Stimulated activated CD4-positive, alpha-beta T cell treated with anti-CD3 and anti-CD28 coated beads, Interleukin-15, amount 100 ng/mL, for 24 hours (primary cell): ENCODE data around the gene CDK11B.
"Not testable (repeated sequence)": the region's sequence is repeated elsewhere in the genome, so short reads cannot be mapped to it uniquely, and the experiment has no call there.

Experiments
- DNase-seq: peaks from one replicate; pipeline ENCODE4 v3.0.0-alpha.2; 2020

Gene CDK11B

DNA sequence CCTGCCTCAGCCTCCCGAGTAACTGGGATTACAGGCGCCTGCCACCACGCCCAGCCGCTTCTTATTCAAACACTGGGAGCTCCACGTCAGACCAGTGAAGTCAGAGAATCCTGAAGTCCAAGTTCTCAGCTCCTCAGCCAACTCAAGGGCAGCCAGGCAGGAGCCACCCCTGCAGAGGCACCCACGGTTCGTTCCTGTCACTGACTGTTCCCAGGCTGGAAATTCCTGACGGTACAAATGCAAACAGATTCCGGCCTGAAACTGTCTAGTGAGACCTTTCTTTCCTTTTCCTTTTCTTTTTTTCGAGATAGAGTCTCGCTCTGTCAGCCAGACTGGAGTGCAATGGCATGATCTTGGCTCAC, 22.1 kb upstream of the CDK11B start:
- no peak for DNase-seq

DNA sequence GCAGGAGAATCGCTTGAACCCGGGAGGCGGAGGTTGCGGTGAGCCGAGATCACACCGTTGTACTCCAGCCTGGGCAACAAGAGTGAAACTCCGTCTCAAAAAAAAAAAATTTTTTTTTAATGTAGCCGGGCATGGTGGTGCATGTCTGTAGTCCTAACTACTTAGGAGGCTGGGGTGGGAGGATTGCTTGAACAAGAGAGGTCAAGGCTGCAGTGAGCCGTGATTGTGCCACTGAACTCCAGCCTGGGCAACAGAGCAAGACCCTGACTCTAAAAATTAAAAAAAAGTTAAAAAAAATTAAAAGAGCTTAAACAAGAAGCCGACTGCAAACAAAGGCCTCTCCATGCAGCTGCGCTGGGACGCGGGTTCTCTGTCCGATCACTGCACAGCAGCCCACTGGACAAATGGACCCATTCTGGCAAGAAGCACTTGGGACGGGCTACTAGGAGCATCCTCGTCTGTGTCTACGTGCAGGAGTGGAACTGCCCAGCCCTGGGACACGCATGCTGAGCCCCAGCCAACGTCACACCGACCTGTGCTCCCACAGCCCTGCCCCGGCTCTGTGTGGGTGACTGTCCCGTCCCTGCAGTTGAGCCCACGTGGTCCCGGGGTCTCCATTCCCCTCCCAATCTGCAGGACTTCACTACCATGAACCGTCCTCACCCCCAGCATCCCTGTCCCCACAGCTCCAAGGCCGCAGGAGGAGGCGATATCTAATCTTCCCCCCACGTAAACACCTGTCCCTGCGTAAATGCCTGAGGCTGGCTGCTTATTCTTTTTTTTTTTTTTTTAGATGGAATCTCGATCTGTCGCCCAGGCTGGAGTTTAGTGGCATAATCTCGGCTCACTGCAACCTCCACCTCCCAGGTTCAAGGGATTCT, 21.5 kb upstream of the CDK11B start:
- no peak for DNase-seq

DNA sequence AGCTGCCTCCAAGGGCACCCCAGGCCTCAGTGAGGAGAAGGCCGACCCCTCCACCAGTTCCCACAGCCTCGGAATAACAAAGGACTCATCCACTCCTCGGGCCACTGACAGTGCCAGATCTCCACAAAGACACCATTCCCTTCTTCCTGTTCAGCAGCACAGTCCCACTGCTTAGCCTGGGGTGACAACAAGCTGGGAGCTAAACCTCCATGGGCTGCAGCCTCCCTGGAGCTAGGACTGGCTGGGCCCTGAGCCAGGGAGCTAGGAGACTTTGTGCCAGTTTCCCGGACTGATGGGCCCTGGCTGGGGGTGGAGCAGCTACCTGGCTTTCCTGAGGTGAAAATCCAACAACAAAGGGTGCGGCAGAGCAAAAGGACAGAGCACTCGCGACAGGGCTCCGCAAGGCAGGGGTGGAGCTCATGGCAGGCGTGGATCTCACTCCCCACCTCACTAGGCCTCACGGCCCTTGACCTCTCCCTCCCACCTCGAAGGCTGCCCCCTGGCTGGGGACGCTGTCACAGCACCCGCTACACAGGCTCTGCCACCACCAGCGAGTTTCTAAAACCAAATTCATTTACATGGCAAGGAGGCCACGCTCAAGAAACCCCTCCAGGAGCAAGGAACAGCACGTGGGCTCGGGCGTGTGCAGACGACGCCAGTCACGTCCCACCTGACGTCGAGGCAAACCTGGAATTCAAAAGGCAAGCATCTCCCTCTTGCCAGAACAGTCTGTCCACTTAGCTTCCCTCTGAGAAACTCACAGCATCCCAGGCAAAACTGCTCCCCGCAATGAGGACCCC, 20.0 kb upstream of the CDK11B start:
- peak; percentile 74 for DNase-seq

DNA sequence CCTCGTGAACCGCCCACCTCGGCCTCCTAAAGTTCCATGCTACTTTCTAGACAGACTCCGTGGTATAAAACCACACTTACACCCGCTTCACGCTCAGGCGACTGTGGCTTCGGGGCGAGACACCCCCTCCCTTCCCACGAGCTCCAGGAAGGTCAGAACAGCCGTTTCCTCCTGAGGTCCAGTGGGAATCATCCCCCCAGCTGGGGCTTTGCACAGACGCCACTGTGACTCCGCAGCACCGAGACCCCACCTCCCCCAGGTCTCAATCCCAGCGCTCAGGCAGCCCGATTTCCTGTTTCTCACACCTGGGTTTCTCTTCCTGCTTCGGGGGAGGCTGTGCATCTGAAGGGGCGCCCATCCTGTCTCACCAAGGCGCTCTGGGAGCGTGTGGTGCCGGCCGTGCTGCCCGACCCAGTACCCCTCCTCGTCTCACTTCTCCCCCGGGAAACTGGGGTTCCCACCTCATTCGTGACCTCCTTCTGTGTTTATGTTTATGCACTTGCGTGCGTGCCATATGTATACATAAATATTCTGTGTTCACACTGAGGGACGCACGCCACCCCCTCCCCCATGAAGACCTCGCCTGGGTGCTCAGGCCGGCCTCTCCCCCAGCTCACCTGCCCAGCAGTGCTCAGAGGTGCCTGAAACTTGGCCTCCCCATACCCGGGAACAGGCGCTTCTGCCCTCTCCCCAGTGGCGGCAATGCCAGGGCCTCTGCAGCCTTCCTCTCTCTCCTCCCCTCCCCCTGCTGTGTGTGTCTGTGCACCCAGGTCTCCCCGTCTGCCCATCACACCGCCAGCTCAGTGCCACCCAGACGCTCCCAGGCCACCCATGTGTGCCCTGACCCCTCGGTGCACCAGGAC, 19.1 kb upstream of the CDK11B start:
- peak; percentile 63 for DNase-seq

DNA sequence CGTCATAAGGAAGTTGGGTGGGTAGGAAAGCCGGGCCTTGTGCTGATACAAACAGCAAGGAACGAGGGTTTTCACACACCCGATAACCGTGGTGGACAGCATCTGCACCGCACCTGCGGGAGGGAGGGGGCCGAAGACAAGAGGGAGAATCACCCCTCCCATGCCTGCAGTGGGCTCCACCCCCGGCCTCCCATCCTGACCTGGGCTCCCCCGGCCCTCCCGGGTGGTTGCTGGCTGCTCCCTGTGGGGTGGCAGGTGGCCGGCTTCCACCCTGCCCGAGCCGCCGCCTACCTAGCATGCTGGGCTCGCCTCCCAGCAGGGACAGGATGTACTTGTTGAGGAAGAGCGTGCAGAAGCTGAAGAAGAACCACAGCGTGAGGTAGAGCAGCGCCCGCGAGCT, 17.3 kb upstream of the CDK11B start:
- not testable (repeated sequence) for DNase-seq

DNA sequence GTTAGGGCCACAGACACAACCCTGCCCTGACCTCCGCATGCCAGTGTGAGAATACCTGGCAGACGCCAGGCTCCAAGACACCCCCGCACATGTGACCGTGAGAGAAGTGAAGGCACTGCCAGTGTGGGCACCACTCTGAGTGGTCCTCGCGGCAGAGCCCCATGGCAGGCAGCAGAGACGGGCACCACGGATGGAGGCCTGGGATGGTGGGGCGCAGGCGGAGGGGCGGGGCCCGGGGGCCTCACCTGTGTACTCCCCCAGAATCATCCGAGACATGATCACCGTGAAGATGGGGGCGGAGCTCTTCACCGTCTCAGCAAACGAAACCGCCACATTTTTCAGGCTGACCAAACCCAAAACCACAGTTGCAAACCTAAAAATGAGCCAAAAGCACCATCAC, 16.4 kb upstream of the CDK11B start:
- not testable (repeated sequence) for DNase-seq

DNA sequence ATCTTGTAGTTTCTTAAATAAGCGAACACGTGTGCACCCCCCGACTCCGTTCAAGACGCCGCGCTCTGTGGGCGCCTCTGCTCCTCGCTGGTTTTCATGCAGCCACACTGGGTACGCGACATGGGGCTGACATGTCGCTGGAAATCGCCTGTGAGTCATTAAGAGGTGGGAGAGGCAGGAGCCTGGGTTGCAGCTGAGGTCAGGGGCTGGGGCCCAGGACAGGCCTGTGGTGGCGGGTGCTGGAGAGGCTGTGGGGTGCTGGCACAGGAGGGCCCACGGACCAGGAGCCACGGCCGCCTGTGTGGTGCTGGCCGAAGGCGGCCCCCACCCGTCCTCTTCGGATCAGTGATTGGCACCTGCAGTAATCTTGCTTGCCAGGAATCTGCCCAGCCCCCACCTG, 16.0 kb upstream of the CDK11B start:
- DNase-seq = not testable (repeated sequence)

DNA sequence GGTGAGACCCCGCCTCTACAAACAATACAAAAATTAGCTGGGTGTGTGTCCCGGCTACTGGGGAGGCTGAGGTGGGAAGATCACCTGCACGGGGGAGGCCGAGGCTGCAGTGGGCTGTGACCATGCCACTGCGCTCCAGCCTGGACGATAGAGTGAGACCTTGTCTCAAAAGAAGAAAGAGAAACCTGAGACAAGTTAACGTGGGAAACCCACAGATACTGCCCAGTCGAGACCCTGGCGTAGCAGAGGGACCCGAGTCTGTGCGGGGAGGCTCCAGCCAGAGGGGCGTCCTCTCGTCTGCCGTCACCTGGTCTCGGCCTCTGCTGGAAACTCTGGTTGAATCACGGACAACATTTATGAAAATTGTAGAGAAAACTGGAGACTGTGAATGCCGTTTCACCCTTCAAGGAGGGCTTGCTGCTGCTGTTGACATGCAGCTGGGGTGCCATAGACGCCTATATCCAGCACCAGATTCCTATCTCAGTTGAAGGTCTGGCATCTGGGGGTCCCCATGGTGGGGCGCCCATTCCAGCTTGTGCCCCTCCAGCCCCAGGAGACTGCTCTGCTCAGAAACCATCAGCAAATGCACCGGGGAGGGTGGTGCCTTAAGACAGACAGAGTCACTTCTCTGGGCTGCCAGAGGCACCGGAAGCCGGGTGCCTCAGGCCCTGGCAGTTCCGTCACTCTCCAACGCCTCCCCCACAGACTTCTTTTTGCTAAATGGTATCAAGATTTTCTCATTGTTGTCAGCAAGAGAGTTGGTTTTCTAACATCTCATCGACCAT, 13.6 kb upstream of the CDK11B start:
- DNase-seq = no peak

DNA sequence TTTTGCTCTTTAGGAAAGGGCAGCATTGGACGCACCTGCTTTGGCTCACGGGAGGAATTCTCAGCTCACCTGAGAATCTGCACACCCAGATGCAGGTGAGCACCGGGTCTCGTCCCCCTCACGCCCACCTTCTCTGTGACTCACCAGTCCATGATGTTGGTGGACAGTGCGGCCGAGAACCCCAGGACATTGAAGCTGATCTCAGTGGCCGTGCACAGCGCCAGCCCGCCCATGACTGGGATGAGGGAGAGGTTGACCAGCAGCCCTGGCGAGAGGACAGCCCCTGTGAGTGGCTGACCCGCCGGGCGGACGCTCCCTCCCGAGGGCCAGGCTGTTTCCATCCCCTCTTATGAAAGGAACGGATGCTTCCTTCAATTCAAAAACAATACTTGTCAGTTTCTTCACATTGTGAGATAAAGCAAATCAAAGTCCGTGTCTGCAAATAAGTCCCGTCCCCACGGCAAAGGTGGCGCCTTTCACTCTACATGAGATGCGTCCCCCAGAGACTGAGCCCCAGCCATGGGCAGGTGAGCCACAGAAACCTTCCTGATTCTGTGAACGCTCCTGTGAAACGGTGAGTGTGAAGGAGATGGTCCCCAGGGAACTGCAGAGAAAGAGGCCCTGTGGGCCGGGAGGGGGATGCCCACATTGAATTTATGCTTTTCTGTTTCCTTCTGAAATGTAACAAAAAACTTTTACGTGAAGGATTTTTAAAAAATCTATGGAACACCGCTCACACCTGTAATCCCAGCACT, 12.7 kb upstream of the CDK11B start:
- DNase-seq = no peak

DNA sequence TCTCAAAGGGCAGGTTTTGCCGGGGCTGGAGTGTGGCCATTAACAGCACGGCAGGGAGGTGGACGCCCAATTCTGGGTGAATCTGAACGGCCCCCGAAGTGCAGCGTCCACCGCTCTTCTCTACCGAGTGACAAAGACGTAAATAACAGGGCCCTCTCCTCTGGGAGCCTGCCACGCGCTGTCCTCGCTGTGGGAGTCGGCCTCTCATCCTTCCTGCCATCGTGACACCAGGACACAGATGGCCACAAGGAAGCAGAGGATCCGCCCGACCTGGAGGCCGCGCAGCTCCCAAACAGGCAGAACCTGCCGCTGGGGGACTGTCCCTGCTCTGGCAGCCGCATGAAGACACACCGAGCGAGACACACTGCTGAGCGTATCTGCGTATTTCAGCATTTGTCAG, 12.1 kb upstream of the CDK11B start:
- DNase-seq = no peak

DNA sequence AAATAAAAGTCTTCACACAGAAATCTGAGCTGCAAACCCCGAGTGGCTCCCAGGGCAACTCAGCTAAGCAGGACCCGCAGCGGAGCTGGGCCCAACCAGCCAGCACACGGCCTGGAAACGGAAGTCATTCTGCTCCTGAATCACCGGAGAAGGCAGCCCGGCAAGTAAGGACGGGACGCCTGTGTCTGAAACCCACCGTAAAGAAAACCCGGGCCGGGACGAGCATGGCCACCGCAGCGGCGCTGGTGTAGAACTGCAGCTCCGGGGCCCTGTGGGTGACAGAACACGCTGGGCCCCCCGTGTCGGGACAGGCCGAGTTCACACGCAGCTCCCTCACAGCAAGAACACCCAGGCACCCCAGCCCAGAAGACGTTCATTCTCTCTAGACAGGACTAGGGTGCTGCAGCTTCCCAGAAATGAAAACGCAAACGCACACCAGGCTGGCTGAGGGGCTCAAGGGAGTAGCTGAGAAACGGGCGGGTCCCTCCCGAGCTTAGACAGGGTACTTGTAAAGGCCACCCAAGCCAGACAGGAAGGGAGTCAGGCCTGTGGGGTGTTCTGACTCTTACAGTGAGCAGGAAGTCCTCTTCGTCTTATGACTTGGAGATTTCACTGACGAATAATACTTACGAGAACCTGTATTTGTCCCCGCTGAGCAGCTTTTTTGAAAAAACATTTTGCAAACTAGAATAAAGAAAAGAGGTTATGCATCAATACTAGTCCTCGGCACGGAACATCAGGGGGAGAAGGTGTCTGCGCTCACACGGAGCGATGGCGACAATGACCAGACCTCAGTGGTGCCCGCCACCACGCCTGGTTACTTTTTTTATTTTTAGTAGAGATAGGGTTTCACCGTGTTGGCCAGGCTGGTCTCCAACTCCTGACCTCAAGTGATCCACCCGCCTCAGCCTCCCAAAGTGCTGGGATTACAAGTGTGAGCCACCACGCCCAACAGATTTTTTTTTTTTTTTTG, 10.9 kb upstream of the CDK11B start:
- no peak for DNase-seq

DNA sequence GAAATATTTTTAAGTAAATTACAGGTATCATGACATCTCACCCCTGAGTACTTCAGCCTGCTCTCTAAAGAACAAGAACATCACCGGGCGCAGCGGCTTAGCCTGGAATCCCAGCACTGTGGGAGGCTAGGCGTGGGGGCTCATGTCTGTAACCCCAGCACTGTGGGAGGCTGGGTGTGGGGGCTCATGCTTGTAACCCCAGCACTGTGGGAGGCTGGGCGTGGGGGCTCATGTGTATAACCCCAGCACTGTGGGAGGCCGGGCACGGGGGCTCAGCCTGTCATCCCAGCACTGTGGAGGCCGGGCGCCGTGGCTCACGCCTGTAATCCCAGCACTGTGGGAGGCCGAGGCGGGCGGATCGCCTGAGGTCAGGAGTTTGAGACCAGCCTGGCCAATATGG, 7.7 kb upstream of the CDK11B start:
- no peak for DNase-seq

DNA sequence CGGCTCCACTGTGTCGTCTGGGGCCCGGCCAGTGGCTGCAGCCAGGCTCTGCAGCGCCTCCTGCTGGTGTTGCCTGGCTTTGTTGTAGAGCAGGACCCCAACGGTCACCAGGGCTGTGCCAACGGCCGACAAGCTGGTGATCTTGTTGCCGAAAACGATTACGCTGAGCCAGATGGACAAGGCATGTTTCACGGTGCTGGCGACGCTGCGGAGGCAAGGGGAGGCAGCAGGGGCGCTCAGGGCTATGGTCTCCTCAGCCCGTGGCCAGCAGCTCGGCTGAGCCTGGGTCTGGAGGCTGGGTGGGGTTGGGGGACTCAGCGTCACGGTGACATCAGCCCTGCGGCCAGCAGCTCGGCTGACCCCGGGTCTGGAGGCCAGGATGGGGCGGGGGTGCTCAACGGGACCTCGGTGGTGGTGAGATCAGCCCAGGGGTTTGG, 7.0 kb upstream of the CDK11B start:
- peak; percentile 56 for DNase-seq

DNA sequence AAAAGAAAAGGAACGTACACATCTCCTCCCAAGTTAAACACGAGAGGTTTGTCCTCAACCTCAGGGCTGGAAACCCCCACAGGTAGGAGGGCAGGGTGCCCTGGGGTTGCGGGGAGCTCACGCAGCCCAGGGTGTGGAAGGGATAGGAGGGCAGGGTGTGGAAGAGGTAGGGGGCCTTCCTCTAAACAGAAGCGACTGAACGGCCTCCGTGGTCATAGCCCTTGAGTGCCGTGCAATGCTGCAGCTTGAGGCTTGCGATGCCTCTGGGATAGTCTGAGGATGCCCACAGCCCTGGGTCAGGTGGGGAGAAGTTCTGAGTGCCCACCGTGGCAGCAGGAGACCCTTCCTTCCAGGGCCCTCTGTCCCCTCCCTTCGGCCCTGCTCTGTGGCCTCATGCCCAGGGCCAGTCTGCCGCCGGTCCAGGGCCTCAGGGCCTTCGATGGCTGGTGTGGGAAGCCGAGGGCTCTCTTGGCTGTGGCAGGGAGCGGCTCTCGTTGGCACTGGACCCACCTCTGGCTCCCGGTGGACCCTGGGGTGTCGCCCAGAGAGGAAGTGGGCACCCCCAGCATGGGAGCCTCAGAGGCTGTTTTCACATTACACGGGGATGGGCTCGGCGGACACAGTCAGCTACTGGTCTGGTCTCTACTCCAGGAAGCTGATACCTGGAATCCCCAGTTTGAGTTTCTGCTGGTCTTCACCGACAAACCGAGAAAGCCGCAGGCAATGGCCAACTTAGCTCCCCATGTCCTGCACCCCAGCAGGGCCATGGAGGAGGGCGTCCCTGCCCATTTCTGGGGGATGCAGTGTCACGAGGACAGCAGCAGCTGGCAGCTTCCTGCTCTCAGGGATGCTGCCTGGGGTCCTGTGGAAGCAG, 6.4 kb upstream of the CDK11B start:
- no peak for DNase-seq

DNA sequence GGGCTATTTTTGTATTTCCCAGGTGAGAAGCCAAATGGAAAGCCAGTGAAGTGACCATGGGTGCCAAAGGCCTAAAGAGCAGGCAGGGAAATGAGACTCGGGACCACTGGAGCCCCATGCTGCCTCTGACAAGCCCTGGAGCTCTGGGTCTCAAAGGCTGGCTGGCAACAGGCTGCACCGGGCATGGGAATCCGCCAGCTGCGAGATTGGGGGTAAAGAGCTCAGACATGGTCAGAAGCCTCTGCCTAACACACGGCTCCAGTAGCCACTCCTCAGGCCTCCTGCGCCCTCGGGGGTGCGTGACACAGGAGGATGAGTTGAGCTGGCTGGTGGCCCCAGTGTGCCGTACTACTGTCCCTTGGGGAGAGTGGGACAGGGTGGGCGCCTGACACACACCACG, 5.5 kb upstream of the CDK11B start:
- DNase-seq = not testable (repeated sequence)

DNA sequence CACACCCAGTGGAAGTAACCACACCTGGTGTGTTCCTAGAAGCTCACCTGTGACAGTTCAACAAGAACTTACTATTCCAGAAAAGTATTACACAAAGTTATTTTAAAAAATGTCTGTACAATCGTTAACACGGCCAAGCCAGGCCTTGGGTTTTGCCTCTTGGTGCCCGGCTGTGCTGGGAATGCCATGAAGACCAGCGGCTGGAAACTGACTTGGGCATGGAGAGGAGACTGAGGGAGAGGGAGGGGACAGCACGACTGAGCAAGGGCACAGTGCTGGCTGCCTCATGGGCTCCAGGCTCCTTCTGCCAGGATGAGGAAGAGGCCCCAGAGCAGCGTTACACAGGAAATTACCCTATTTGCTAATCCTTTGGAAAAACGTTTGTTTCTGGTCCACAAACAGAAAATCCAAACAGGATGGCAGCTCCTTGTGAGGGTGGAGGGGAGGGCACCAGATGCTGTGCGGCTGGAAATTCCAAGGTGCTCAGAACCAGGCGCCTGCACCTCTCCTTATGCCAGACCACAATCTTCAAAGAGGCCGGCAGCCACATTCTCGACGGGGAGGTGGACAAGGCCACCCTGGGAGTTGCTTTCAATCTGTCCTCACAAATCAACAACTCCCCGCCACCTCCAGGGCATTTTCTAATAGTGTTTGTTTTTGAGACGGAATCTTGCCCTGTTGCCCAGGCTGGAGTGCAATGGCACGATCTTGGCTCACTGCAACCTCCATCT, 4.2 kb upstream of the CDK11B start:
- not testable (repeated sequence) for DNase-seq

DNA sequence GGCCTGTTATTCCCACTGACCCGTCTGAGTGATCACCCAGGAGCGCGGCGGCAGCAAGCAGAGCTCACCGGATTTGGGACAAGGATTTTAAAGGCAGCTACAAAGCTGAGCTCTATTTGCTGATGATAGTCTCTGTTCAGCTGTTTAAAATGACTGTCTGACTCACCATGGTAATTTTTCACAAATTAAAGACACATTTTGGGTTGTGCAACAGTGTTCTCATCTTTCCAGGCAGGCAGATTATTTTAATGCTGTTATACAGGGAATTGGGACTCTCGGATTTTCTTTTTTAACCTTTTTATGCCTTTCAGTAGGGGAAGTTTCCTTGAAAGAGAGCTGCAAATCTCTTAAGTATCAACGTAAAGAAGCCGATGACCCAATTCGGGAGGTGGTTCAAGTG, 3.6 kb upstream of the CDK11B start:
- not testable (repeated sequence) for DNase-seq

DNA sequence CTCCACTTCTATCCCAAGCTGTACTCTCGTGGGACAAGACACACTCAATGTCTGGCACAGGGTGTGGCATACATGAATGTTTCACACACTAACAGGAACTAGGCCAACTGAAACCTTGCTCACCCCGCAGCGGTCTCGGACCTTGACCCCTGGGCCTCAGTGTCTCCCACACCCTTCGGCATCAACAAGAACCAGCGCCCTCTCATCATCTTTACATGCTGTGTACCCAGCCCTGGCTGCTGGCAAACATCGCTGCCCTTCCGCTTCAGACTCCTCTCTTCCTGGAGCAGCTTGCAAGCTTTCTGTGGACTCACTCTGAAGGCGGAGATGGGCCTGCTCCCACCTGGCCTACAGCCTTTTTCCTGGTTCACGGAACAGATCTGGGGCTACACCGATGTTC, 10.5 kb downstream of the CDK11B start:
- DNase-seq = not testable (repeated sequence)
